ENCODE results near the gene CROT.

CROT gene

DNA sequence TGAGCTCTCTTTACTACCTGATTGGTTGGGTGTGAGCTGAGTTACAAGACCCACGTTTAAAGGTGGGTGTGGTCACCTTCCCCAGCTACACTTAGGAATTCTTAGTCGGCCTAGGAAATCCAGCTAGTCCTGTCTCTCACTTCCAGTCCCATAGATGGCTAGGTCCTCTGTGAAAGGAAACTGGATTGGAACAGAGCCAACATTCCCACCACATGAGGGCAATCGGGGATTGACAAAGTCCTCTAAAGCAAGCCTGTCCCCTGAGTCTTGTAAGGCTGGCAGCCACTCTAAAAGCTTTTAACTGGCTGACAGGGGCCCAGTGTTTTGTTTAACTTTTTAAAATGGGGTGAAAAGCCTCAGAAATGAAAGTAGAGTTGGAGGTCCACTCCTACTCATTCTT lies 15.1 kb upstream of the CROT start:
- H3K27me3 Mint-ChIP-seq, result no peaks in the 10 kb centered on the region
- H3K4me3 Mint-ChIP-seq, result no peak overlapping the region
- H3K9me3 Mint-ChIP-seq, result peaks cover 61% of the 10 kb centered on the region
- intact Hi-C loops (cut with micrococcal nuclease), result no loop called here
- no peaks in the 10 kb centered on the region for H3K4me1 Mint-ChIP-seq (ENCODE audit: low read depth)
- H3K36me3 Mint-ChIP-seq (ENCODE audit: low read depth), result peaks cover 16% of the 10 kb centered on the region
- H3K27ac Mint-ChIP-seq, result no peak overlapping the region

DNA sequence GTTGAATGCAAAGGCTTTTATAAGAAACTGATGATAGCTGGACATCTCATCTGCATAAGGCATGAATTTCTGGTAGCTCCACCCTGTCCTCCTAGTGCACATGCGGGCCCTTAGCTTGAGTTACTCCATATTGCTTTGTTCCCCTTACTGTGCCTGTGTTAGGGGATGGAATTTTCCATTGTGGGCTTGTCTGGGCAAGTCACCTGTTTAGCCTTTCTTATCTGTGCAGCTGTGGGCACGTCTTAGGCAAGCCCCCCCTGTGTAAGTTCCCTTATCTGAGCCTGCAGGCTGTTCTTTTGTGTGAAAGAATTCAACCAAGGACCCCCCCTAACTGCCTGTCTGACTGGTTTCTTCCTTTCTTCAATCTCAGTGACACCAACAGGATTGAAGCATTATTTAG lies 14.5 kb upstream of the CROT start:
- Mint-ChIP-seq H3K27ac (no peak overlapping the region), H3K4me1 (ENCODE audit: low read depth) (no peaks in the 10 kb centered on the region), H3K4me3 (no peak overlapping the region), H3K36me3 (ENCODE audit: low read depth) (peaks cover 16% of the 10 kb centered on the region), H3K27me3 (no peaks in the 10 kb centered on the region), H3K9me3 (peaks cover 61% of the 10 kb centered on the region)
- intact Hi-C loops (cut with micrococcal nuclease), result no loop called here

DNA sequence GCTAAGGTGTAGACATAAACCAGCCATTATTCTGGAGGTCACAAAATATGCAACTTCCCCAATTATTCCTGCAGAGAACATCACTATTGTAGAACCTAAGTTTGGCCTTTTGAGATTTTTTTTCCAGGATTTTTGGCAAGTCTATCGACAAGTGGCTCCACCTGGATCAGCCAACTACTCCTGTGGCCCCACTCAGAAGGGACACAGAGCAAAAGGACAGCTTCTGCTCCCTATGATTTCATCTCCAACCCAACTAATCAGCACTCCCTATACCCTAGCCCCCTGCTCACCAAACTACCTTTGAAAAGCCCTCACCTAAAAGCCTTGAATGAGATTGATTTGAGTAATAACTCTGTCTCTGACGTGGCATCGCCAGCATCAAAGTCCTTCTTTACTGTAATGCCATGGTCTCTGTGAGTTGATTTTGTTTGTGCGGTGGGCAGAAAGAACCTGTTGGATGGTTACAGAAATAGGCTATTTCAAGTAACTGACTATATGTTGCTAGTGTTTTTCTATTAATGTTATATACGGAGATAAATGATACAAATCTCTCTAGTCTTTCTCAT lies 13.7 kb upstream of the CROT start:
- intact Hi-C loops (cut with micrococcal nuclease), result no loop called here
- H3K36me3 Mint-ChIP-seq (ENCODE audit: low read depth), result peaks cover 16% of the 10 kb centered on the region
- no peaks in the 10 kb centered on the region for H3K27me3 Mint-ChIP-seq
- H3K9me3 Mint-ChIP-seq, result peaks cover 54% of the 10 kb centered on the region
- no peak overlapping the region for H3K4me3 Mint-ChIP-seq
- H3K27ac Mint-ChIP-seq, result no peak overlapping the region
- H3K4me1 Mint-ChIP-seq (ENCODE audit: low read depth), result no peaks in the 10 kb centered on the region

DNA sequence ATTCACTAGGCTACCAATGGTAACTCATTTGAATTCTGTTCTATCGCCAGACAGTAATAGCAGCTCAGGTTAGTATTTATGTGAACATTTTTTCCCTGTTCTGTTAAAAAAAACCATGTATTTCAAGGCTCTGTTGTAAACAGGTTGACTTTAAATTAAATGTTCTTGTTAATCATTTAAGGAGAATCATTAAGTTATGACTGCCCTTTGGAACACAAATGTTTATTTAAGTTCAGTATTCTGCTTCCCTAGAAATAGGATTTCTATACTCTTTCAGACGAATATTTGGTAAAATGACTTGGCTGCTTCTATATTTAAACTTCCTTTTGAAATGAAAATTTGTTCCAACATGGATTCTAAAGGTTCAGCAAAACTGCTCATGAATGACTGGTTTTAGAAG lies 13.1 kb upstream of the CROT start:
- Mint-ChIP-seq H3K27ac (no peak overlapping the region), H3K4me3 (no peak overlapping the region), H3K4me1 (ENCODE audit: low read depth) (no peaks in the 10 kb centered on the region), H3K27me3 (no peaks in the 10 kb centered on the region), H3K36me3 (ENCODE audit: low read depth) (peaks cover 16% of the 10 kb centered on the region), H3K9me3 (peaks cover 49% of the 10 kb centered on the region)
- intact Hi-C loops (cut with micrococcal nuclease), result no loop called here

DNA sequence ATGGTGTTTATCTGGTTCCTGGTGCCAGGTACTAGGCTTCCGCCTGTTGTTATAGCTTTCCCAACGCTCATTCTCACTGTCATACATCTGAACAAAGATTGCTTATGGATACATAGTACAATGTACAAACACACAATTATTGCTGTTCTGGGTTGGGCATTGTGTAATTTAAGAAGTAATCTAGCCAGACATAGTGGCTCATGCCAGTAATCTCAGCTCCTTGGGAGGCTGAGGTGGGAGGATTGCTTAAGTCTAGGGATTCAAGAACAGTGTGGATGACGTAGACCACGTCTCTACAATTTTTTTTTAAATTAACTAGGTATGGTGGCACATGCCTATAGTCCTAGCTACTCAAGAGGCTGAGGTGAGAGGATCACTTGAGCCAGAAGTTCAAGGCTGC lies 9.3 kb upstream of the CROT start:
- H3K27me3 Mint-ChIP-seq, result no peaks in the 10 kb centered on the region
- H3K9me3 Mint-ChIP-seq, result peaks cover 11% of the 10 kb centered on the region
- H3K27ac Mint-ChIP-seq, result no peak overlapping the region
- no peak overlapping the region for H3K4me3 Mint-ChIP-seq
- intact Hi-C loops (cut with micrococcal nuclease), result no loop called here
- H3K36me3 Mint-ChIP-seq (ENCODE audit: low read depth), result peaks cover 8% of the 10 kb centered on the region
- no peaks in the 10 kb centered on the region for H3K4me1 Mint-ChIP-seq (ENCODE audit: low read depth)

DNA sequence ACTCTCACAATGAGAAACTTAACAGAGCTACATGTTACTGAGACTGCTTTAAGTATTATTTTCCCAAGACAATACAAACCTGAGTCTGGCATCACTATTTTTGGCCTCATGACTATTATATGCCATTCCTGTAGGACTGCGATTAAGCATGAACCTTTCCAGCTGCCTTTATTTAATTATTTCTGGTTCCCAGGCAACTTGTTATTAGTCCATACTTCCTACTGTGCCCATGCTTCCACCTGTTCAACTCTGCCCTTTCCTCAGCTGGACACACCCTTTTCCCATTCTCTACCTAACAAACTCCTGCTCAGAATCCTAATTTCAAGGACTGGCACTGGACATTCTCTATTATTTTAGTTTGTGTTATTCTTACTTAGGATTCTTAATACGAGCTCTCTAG lies 8.1 kb upstream of the CROT start:
- Mint-ChIP-seq H3K36me3 (ENCODE audit: low read depth) (peaks cover 7% of the 10 kb centered on the region), H3K4me3 (no peak overlapping the region), H3K4me1 (ENCODE audit: low read depth) (no peaks in the 10 kb centered on the region), H3K27me3 (no peaks in the 10 kb centered on the region), H3K9me3 (no peaks in the 10 kb centered on the region), H3K27ac (no peak overlapping the region)
- intact Hi-C loops (cut with micrococcal nuclease), result no loop called here

DNA sequence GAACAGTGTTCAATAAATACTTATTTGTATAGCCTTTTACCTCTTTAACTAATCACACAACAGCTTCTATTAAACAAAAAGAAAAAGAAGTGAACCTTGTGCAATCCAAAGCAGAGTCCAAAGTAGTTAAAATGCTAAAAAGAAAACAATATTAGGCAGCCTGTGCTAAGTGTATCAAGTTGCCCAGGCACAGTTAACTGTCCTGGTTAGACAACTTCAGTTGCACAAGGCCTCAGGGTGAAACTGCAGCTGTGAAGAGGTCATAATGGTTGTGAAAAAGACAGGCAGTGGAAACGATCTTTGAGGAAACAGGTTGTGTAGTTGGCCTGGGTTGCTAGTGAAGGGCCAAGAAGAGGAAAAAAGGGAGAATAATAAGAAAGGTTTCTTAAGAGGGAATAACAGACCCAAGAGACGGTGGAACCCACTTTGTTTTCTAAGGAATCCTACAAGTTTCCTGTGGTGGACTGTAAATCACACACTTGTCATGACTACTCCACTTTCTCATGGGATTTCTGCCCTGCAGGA lies 6.0 kb upstream of the CROT start:
- no peaks in the 10 kb centered on the region for H3K4me1 Mint-ChIP-seq (ENCODE audit: low read depth)
- H3K36me3 Mint-ChIP-seq (ENCODE audit: low read depth), result peaks cover 7% of the 10 kb centered on the region
- no peak overlapping the region for H3K27ac Mint-ChIP-seq
- intact Hi-C loops (cut with micrococcal nuclease), result no loop called here
- H3K9me3 Mint-ChIP-seq, result no peaks in the 10 kb centered on the region
- H3K4me3 Mint-ChIP-seq, result no peak overlapping the region
- no peaks in the 10 kb centered on the region for H3K27me3 Mint-ChIP-seq

DNA sequence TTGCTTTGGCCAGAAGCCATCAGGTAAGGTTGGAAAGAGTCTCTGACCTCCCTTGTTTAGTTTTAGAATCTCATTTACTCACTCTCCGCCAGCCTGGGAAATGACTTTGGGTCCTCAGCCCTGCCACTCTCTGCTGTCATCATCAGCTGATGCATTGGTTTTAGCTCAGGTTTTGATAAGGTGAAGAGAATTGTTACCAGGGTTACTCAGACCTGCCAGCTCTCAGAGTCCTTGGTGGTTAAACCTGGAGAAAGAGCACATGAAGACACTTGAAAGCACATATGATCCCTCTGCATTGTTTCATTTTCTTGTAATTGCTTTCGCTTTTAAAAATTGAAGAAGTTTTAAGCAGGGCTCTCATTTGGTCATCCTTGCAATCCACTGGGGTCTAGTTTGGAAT lies 4.0 kb upstream of the CROT start:
- Mint-ChIP-seq H3K4me1 (ENCODE audit: low read depth) (peaks cover 13% of the 10 kb centered on the region), H3K36me3 (ENCODE audit: low read depth) (peaks cover 18% of the 10 kb centered on the region), H3K4me3 (no peak overlapping the region), H3K9me3 (no peaks in the 10 kb centered on the region), H3K27me3 (no peaks in the 10 kb centered on the region), H3K27ac (no peak overlapping the region)
- intact Hi-C loops (cut with micrococcal nuclease), result loop anchor here (10.0 kb wide), 3 partner anchors 127 to 187 kb away; partner anchors contain the start of genes ABCB4, DMTF1 and TMEM243

DNA sequence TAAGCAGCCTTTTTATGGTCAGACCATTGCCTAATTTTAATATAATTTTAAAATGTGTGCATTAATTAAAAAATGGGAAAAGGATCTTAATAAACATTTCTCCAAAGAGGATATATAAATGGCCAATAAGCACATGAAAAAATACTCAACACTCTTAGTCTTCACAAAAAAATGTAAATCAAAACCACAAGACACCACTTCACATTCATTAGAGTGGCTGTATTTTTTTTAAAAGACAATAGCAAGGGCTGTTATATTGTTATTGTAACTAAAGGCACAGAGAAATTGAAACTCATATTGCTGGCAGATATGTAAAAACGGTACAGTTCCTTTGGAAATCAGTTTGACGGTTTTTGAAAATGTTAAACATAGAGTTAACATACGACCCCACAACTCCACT lies 3.2 kb upstream of the CROT start:
- H3K27ac Mint-ChIP-seq, result no peak overlapping the region
- intact Hi-C loops (cut with micrococcal nuclease), result loop anchor here (10.0 kb wide), 3 partner anchors 127 to 187 kb away; partner anchors contain the start of genes ABCB4, DMTF1 and TMEM243
- peaks cover 13% of the 10 kb centered on the region for H3K4me1 Mint-ChIP-seq (ENCODE audit: low read depth)
- no peaks in the 10 kb centered on the region for H3K27me3 Mint-ChIP-seq
- H3K9me3 Mint-ChIP-seq, result no peaks in the 10 kb centered on the region
- peaks cover 18% of the 10 kb centered on the region for H3K36me3 Mint-ChIP-seq (ENCODE audit: low read depth)
- H3K4me3 Mint-ChIP-seq, result no peak overlapping the region

DNA sequence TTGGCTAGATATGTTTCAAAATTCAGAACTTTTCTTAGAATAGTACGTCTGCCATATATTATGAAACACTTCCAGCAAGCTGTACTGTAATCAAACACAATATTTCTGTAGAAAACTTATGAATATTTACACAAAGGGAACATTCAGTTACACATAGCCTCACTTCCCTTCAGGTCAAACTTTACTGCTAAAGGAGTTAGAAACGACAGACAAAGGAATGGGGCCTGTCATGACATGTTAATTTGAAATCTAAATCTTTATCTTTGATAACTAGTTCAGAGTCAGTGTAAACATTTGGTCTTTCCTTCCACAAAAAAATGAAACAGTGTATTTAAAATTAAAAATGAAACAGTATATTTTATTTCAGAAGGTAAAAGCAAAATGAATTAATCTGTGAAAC lies 1.0 kb upstream of the CROT start:
- Mint-ChIP-seq H3K36me3 (ENCODE audit: low read depth) (peaks cover 20% of the 10 kb centered on the region), H3K9me3 (no peaks in the 10 kb centered on the region), H3K27ac (peak overlapping the region; percentile 92), H3K4me3 (peak overlapping the region; percentile 89), H3K4me1 (ENCODE audit: low read depth) (peaks cover 13% of the 10 kb centered on the region), H3K27me3 (no peaks in the 10 kb centered on the region)
- intact Hi-C loops (cut with micrococcal nuclease), result loop anchor here (2.0 to 10.0 kb wide), 4 partner anchors 130 to 532 kb away; partner anchors contain the start of genes ABCB4, DBF4, DMTF1 and SLC25A40

DNA sequence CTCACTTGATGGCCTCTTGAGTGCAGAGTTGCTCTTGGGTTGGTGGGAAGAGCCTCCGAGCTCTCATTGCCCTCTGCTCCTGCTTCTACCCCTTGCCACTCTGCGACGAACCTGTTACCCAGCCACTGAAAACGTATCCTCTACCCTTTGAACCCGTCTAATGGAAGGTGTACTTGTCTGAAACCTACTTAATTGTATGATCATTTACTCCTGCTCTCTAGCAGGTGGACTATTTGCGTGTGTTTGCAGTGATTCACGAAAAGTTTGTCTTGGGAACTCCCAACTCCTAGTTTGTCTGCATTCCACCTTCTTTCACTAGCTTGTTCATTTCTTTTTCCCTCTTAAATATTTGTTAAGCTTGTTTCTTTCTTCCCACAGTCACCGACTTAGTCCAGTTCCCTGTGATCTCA lies 503 bp downstream of the CROT start:
- Mint-ChIP-seq H3K9me3 (no peaks in the 10 kb centered on the region), H3K27ac (peak overlapping the region; percentile 92), H3K36me3 (ENCODE audit: low read depth) (peaks cover 32% of the 10 kb centered on the region), H3K4me1 (ENCODE audit: low read depth) (peaks cover 13% of the 10 kb centered on the region), H3K27me3 (no peaks in the 10 kb centered on the region), H3K4me3 (peak overlapping the region; percentile 89)
- intact Hi-C loops (cut with micrococcal nuclease), result loop anchor here (2.0 to 10.0 kb wide), 4 partner anchors 129 to 531 kb away; partner anchors contain the start of genes ABCB4, DBF4, DMTF1 and SLC25A40

DNA sequence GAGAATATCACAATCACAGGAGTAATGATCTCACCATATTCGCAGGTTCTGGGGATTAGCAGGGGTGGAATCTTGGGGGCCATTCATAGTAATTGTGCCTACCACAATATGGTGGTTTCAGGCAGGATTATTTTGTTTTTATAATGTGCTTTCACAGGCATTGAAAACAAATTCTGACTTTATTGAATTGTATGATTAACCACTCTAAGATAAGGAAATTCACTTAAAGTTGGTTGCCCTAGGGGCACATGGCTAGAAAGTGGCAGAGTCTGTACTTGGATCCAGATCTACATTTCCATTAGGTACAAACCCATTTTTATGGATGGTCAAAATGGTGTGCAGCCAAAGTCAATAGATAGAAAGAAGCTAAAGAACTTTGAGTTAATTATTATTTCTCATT lies 1.7 kb downstream of the CROT start:
- no peak overlapping the region for H3K27ac Mint-ChIP-seq
- H3K4me1 Mint-ChIP-seq (ENCODE audit: low read depth), result peaks cover 13% of the 10 kb centered on the region
- peaks cover 27% of the 10 kb centered on the region for H3K36me3 Mint-ChIP-seq (ENCODE audit: low read depth)
- intact Hi-C loops (cut with micrococcal nuclease), result loop anchor here (10.0 kb wide), 3 partner anchors 128 to 192 kb away; partner anchors contain the start of genes ABCB4, DMTF1 and TMEM243
- no peaks in the 10 kb centered on the region for H3K9me3 Mint-ChIP-seq
- no peak overlapping the region for H3K4me3 Mint-ChIP-seq
- no peaks in the 10 kb centered on the region for H3K27me3 Mint-ChIP-seq

DNA sequence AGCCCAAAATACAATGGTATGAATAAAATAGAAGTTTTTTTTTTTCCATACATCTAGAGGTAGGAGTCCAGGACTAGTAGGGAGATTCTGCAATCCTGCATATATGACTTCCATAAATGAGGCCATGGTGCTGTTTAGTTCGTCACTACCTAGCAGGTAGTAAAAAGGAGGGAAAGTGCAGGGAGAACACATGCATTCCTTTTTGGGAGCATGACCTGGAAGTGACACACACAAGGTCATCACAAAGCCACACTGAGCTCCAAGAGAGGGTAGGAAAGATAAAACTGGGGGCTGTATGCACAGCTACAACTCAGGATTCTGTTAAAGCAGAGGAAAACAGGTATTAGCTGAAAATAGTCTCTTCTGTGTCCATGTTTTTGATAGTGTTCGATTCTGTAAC lies 2.2 kb downstream of the CROT start:
- H3K27me3 Mint-ChIP-seq, result no peaks in the 10 kb centered on the region
- H3K4me1 Mint-ChIP-seq (ENCODE audit: low read depth), result peaks cover 13% of the 10 kb centered on the region
- intact Hi-C loops (cut with micrococcal nuclease), result loop anchor here (10.0 kb wide), 3 partner anchors 127 to 193 kb away; partner anchors contain the start of genes ABCB4, DMTF1 and TMEM243

DNA sequence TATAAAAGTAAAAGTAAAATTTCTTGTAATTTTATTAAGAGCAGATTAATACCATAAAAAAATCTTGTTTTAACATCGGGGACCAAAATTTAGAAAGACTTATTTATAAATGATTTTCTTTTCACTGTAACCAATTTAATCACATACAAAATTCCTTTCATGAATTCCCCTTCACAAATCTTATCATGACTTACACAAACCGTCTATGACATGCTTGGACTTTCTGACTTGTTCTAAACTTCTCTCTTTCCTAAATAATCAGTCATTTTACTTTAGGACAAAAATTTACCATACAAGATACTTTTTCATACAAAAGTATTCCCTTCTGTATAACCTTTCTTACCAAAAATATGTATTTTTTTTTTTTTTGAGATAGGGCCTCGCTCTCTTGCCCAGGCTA lies 9.3 kb downstream of the CROT start:
- Mint-ChIP-seq H3K27me3 (no peaks in the 10 kb centered on the region), H3K36me3 (ENCODE audit: low read depth) (peaks cover 42% of the 10 kb centered on the region), H3K9me3 (peaks cover 23% of the 10 kb centered on the region), H3K4me3 (no peak overlapping the region), H3K4me1 (ENCODE audit: low read depth) (no peaks in the 10 kb centered on the region), H3K27ac (no peak overlapping the region)
- intact Hi-C loops (cut with micrococcal nuclease), result no loop called here

More for the DNA sequence above, 2.2 kb downstream of the CROT start:
- Mint-ChIP-seq H3K36me3 (ENCODE audit: low read depth) (peaks cover 27% of the 10 kb centered on the region), H3K9me3 (no peaks in the 10 kb centered on the region), H3K27ac (no peak overlapping the region), H3K4me3 (no peak overlapping the region)

DNA sequence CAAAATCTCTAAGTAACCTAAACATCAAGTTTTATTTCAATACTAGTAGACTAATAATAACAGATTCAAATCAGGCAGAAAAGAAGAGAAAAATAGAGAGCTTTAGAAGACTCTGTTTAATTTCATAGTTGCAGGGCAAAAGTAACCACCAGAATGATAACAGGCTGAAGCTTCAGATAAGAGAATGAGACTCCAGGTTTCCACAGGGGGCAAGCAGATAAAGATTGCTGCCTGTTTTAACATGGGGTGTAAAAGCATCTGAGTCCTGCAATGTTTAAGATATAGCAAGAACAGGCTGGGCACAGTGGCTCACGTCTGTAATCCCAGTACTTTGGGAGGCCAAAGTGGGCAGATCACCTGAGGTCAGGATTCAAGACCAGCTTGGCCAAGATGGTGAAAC lies 11.0 kb downstream of the CROT start:
- no peaks in the 10 kb centered on the region for H3K4me1 Mint-ChIP-seq (ENCODE audit: low read depth)
- no peak overlapping the region for H3K4me3 Mint-ChIP-seq
- intact Hi-C loops (cut with micrococcal nuclease), result no loop called here
- no peaks in the 10 kb centered on the region for H3K27me3 Mint-ChIP-seq
- H3K9me3 Mint-ChIP-seq, result peaks cover 23% of the 10 kb centered on the region
- peaks cover 31% of the 10 kb centered on the region for H3K36me3 Mint-ChIP-seq (ENCODE audit: low read depth)
- H3K27ac Mint-ChIP-seq, result no peak overlapping the region
